Measurements from ENCODE around the gene NCOA3. TPM values are rescaled to one million over a fixed set of nuclear protein-coding genes. Genes with fewer than 3 reads are reported as not detected.

The NCOA3 gene
- total and polyA plus RNA-seq, 2 experiments from 2014 or later: 6.7 to 25.8 TPM

GRCh38 chr20:47648943-47649342, 147.3 kb downstream of the NCOA3 start:
- H3K9me3 Mint-ChIP-seq: no peaks in the 10 kb centered on the region
- H3K36me3 Mint-ChIP-seq (ENCODE audit: low read depth): peaks cover 57% of the 10 kb centered on the region
- Histone ChIP-seq H3K27ac (ENCODE audit: low read depth) (peak overlapping the region; percentile 84), H4K20me1 (replicated peaks; ENCODE audit: insufficient read depth) (no peaks in the 10 kb centered on the region), H3K9me2 (ENCODE audit: insufficient read depth) (no peaks in the 10 kb centered on the region), H3K27me3 (ENCODE audit: insufficient read depth) (no peaks in the 10 kb centered on the region), H3K4me2 (peak overlapping the region; percentile 24), H3K4me3 (no peak overlapping the region), H2AFZ (no peak overlapping the region), H3F3A (replicated peaks; ENCODE audit: low read depth) (0 out of 2 replicates have a peak, but pooled peaks cover 3% of the 10 kb centered on the region), H3K4me1 (ENCODE audit: insufficient read depth) (peaks cover 28% of the 10 kb centered on the region), H3K79me2 (replicated peaks; ENCODE audit: insufficient read depth) (no peaks in the 10 kb centered on the region), H3K36me3 (ENCODE audit: insufficient read depth) (peaks cover 11% of the 10 kb centered on the region; the same call in 1 of the 2 replicates)
- H3K4me1 Mint-ChIP-seq: peaks cover 50% of the 10 kb centered on the region
- H3K27ac Mint-ChIP-seq: peak overlapping the region; percentile 91
- ATAC-seq: peak; percentile 99
- H3K4me3 Mint-ChIP-seq: no peak overlapping the region; the same call in 2 of the 3 replicates
- peaks cover 3% of the 10 kb centered on the region for H3K27me3 Mint-ChIP-seq (ENCODE audit: insufficient read depth, low read depth, poor library complexity)
- TF ChIP-seq EZH2phosphoT487 (IDR thresholded peaks at IDR 0.05; ENCODE audit: unreplicated experiment) (no peak), CREB1 (CRISPR knock-in tag; IDR thresholded peaks at IDR 0.05; ENCODE audit: low read depth) (peak; percentile 66), STAT1 (IDR thresholded peaks at IDR 0.05; ENCODE audit: unreplicated experiment) (no peak), POLR2AphosphoS5 (IDR thresholded peaks at IDR 0.05; ENCODE audit: low read depth) (no peak), ZNF114 (CRISPR knock-in tag; IDR thresholded peaks at IDR 0.05) (no peak), NANOG (IDR thresholded peaks at IDR 0.05; ENCODE audit: borderline replicate concordance) (peak; percentile 46; the same call in 1 of the 2 replicates), JUNB (IDR thresholded peaks at IDR 0.05; ENCODE audit: unreplicated experiment) (no peak), ZNF331 (CRISPR knock-in tag; IDR thresholded peaks at IDR 0.05; ENCODE audit: low read depth) (no peak), CTCF (conservative IDR thresholded peaks at IDR 0.05; ENCODE audit: low read depth in 2 of 2) (no peak)
- TF ChIP-seq, protein P1, sequence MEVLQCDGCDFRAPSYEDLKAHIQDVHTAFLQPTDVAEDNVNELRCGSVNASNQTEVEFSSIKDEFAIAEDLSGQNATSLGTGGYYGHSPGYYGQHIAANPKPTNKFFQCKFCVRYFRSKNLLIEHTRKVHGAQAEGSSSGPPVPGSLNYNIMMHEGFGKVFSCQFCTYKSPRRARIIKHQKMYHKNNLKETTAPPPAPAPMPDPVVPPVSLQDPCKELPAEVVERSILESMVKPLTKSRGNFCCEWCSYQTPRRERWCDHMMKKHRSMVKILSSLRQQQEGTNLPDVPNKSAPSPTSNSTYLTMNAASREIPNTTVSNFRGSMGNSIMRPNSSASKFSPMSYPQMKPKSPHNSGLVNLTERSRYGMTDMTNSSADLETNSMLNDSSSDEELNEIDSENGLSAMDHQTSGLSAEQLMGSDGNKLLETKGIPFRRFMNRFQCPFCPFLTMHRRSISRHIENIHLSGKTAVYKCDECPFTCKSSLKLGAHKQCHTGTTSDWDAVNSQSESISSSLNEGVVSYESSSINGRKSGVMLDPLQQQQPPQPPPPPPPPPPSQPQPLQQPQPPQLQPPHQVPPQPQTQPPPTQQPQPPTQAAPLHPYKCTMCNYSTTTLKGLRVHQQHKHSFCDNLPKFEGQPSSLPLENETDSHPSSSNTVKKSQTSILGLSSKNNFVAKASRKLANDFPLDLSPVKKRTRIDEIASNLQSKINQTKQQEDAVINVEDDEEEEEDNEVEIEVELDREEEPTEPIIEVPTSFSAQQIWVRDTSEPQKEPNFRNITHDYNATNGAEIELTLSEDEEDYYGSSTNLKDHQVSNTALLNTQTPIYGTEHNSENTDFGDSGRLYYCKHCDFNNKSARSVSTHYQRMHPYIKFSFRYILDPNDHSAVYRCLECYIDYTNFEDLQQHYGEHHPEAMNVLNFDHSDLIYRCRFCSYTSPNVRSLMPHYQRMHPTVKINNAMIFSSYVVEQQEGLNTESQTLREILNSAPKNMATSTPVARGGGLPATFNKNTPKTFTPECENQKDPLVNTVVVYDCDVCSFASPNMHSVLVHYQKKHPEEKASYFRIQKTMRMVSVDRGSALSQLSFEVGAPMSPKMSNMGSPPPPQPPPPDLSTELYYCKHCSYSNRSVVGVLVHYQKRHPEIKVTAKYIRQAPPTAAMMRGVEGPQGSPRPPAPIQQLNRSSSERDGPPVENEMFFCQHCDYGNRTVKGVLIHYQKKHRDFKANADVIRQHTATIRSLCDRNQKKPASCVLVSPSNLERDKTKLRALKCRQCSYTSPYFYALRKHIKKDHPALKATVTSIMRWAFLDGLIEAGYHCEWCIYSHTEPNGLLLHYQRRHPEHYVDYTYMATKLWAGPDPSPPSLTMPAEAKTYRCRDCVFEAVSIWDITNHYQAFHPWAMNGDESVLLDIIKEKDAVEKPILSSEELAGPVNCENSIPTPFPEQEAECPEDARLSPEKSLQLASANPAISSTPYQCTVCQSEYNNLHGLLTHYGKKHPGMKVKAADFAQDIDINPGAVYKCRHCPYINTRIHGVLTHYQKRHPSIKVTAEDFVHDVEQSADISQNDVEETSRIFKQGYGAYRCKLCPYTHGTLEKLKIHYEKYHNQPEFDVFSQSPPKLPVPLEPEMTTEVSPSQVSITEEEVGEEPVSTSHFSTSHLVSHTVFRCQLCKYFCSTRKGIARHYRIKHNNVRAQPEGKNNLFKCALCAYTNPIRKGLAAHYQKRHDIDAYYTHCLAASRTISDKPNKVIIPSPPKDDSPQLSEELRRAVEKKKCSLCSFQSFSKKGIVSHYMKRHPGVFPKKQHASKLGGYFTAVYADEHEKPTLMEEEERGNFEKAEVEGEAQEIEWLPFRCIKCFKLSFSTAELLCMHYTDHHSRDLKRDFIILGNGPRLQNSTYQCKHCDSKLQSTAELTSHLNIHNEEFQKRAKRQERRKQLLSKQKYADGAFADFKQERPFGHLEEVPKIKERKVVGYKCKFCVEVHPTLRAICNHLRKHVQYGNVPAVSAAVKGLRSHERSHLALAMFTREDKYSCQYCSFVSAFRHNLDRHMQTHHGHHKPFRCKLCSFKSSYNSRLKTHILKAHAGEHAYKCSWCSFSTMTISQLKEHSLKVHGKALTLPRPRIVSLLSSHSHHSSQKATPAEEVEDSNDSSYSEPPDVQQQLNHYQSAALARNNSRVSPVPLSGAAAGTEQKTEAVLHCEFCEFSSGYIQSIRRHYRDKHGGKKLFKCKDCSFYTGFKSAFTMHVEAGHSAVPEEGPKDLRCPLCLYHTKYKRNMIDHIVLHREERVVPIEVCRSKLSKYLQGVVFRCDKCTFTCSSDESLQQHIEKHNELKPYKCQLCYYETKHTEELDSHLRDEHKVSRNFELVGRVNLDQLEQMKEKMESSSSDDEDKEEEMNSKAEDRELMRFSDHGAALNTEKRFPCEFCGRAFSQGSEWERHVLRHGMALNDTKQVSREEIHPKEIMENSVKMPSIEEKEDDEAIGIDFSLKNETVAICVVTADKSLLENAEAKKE (CRISPR knock-in tag; IDR thresholded peaks at IDR 0.05): peak; percentile 45; the same call in 1 of the 2 replicates
- TF ChIP-seq, protein P2, sequence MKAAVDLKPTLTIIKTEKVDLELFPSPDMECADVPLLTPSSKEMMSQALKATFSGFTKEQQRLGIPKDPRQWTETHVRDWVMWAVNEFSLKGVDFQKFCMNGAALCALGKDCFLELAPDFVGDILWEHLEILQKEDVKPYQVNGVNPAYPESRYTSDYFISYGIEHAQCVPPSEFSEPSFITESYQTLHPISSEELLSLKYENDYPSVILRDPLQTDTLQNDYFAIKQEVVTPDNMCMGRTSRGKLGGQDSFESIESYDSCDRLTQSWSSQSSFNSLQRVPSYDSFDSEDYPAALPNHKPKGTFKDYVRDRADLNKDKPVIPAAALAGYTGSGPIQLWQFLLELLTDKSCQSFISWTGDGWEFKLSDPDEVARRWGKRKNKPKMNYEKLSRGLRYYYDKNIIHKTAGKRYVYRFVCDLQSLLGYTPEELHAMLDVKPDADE (IDR thresholded peaks at IDR 0.05): no peak
- peak; percentile 78 for DNase-seq (ENCODE audit: low spot score)

Measured in GM23338 (cell line).